SK-N-SH (cell line): ENCODE measurements around the gene PSMD2. TPM values are rescaled to one million over a fixed set of nuclear protein-coding genes. Genes with fewer than 3 reads are reported as not detected.

Experiments used
- CTCF ChIA-PET: fragments of 300-600, 350-600 bp; formaldehyde crosslinking; extraction: SDS; loops from one replicate; lab custom pipeline; 2021; lab: Yijun Ruan, JAX
- POLR2A ChIA-PET: fragments of 350-600 bp; sonication (Branson Sonifier 250); formaldehyde crosslinking; extraction: SDS; loops from one replicate; lab custom pipeline; 2020; ENCODE audit warnings: antibody characterized with exemption, inconsistent platforms; lab: Yijun Ruan, JAX
- DNase-seq: peaks from one replicate; pipeline ENCODE4 v3.0.0; 2012
- H2AFZ ChIP-seq: fragments of 200-600 bp; sonication (generic); 2 replicates; pipeline ENCODE4 v1.8.1; 2016; ENCODE audit warnings: antibody characterized with exemption, mild to moderate bottlenecking, low read depth
- H3F3A ChIP-seq: fragments of 200-600 bp; sonication (generic); replicated peaks from 2 replicates; pipeline ENCODE3; 2016; ENCODE audit warnings: antibody characterized with exemption, mild to moderate bottlenecking; ENCODE audit not compliant: insufficient read depth
- H3K27ac ChIP-seq, 2 experiments: fragments of 200-500 bp in 1 of 2; fragments of 200-600 bp in 1 of 2; sonication (Bioruptor generic) in 1 of 2; sonication (generic), shearing (Covaris generic) in 1 of 2; 2 replicates each; pipeline versions ENCODE4 v1.5.1 to v1.6.1; 2014 to 2016; ENCODE audit warnings: low read depth in 2 of 2, inconsistent platforms in 1 of 2, low read length in 1 of 2, mild to moderate bottlenecking in 1 of 2, mixed read lengths in 1 of 2
- H3K27me3 ChIP-seq: fragments of 200-600 bp; sonication (generic), shearing (Covaris generic); 2 replicates; pipeline ENCODE4 v1.6.1; 2016; ENCODE audit warnings: mixed run types; ENCODE audit not compliant: insufficient read depth
- H3K36me3 ChIP-seq, 2 experiments: fragments of 200-500 bp in 1 of 2; fragments of 200-600 bp in 1 of 2; sonication (Bioruptor generic) in 1 of 2; sonication (generic) in 1 of 2; replicated peaks in 1 of 2; 2 replicates each; pipeline versions ENCODE3 to v1.5.1; 2014 to 2016; ENCODE audit warnings: low read length in 1 of 2, mild to moderate bottlenecking in 1 of 2; ENCODE audit not compliant: insufficient read depth in 2 of 2, control insufficient read depth in 1 of 2
- H3K4me1 ChIP-seq, 2 experiments: fragments of 200-500 bp in 1 of 2; fragments of 200-600 bp in 1 of 2; sonication (Bioruptor generic) in 1 of 2; sonication (generic), shearing (Covaris generic) in 1 of 2; 2 replicates each; pipeline versions ENCODE4 v1.5.1 to v1.6.1; 2014 to 2016; ENCODE audit warnings: low read depth in 1 of 2, low read length in 1 of 2, mixed run types in 1 of 2; ENCODE audit not compliant: insufficient read depth in 2 of 2, control insufficient read depth in 1 of 2
- H3K4me2 ChIP-seq: fragments of 200-600 bp; sonication (generic), shearing (Covaris generic); 2 replicates; pipeline ENCODE4 v1.6.1; 2017; ENCODE audit warnings: mixed run types
- H3K4me3 ChIP-seq, 2 experiments: fragments of 200-500 bp in 1 of 2; fragments of 200-600 bp in 1 of 2; sonication (Bioruptor generic) in 1 of 2; sonication (generic), shearing (Covaris generic) in 1 of 2; 2 replicates each; pipeline versions ENCODE4 v1.5.1 to v1.8.1; 2014 to 2016; ENCODE audit warnings: low read depth in 2 of 2, inconsistent platforms in 1 of 2, low read length in 1 of 2, mild to moderate bottlenecking in 1 of 2, mixed read lengths in 1 of 2, moderate library complexity in 1 of 2
- H3K79me2 ChIP-seq: fragments of 200-600 bp; sonication (generic); 2 replicates; pipeline ENCODE4 v1.8.1; 2017; ENCODE audit warnings: mild to moderate bottlenecking; ENCODE audit not compliant: insufficient read depth
- H3K9ac ChIP-seq: fragments of 200-600 bp; sonication (generic); 2 replicates; pipeline ENCODE4 v1.6.1; 2017; ENCODE audit warnings: mixed run types
- H3K9me2 ChIP-seq: fragments of 200-600 bp; sonication (generic); 2 replicates; pipeline ENCODE4 v1.6.1; 2017; ENCODE audit warnings: mixed run types
- H3K9me3 ChIP-seq: fragments of 200-600 bp; sonication (generic); 2 replicates; pipeline ENCODE4 v1.6.1; 2017; ENCODE audit warnings: mixed run types, mild to moderate bottlenecking, moderate library complexity
- H4K20me1 ChIP-seq: fragments of 200-600 bp; sonication (generic); 2 replicates; pipeline ENCODE4 v1.6.1; 2017; ENCODE audit warnings: mild to moderate bottlenecking, mixed run types; ENCODE audit not compliant: insufficient read depth
- CHD2 ChIP-seq: fragments of 150-350 bp; IDR thresholded peaks from 2 replicates; pipeline ENCODE4 v1.6.1; 2018; ENCODE audit warnings: low read length; ENCODE audit not compliant: partially characterized antibody
- CTCF ChIP-seq: fragments of 200-600 bp; sonication (generic); IDR thresholded peaks from 2 replicates; pipeline ENCODE4 v1.6.1; 2017; ENCODE audit warnings: antibody characterized with exemption, mild to moderate bottlenecking, moderate library complexity
- ELF1 ChIP-seq: IDR thresholded peaks from 2 replicates; pipeline ENCODE4 v1.4.0; 2012
- FOSL2 ChIP-seq: IDR thresholded peaks from 2 replicates; pipeline ENCODE4 v1.4.0; 2012; ENCODE audit warnings: low read depth, mild to moderate bottlenecking, moderate library complexity, borderline replicate concordance
- GABPA ChIP-seq: IDR thresholded peaks from 2 replicates; pipeline ENCODE4 v1.4.0; 2012; ENCODE audit warnings: low read depth, mild to moderate bottlenecking
- GATA2 ChIP-seq: sonication (generic); formaldehyde crosslinking; IDR thresholded peaks from 2 replicates; pipeline ENCODE4 v1.5.0; 2020; ENCODE audit warnings: mild to moderate bottlenecking, missing genetic modification reagents
- MXI1 ChIP-seq: IDR thresholded peaks from 2 replicates; pipeline ENCODE4 v1.6.1; 2012; ENCODE audit warnings: mild to moderate bottlenecking, low read depth, low read length, improper control_type of control experiment
- NFIC ChIP-seq: IDR thresholded peaks from 2 replicates; pipeline ENCODE4 v1.4.0; 2012; ENCODE audit warnings: borderline replicate concordance
- NRF1 ChIP-seq: IDR thresholded peaks from 2 replicates; pipeline ENCODE4 v1.6.1; 2012; ENCODE audit warnings: low read depth, mild to moderate bottlenecking, low read length
- POLR2AphosphoS5 ChIP-seq: IDR thresholded peaks from 2 replicates; pipeline ENCODE4 v1.6.1; 2012; ENCODE audit warnings: low read depth, low read length
- RXRA ChIP-seq: IDR thresholded peaks from 2 replicates; pipeline ENCODE4 v1.4.0; 2012; ENCODE audit warnings: low read depth, mild to moderate bottlenecking, borderline replicate concordance
- SIN3A ChIP-seq: IDR thresholded peaks from 2 replicates; pipeline ENCODE4 v1.6.1; 2012; ENCODE audit warnings: low read depth, mild to moderate bottlenecking, low read length, moderate library complexity, borderline replicate concordance
- TAF1 ChIP-seq: IDR thresholded peaks from 2 replicates; pipeline ENCODE4 v1.6.1; 2012; ENCODE audit warnings: low read depth, mild to moderate bottlenecking, low read length, moderate library complexity, borderline replicate concordance
- TEAD4 ChIP-seq: IDR thresholded peaks from 2 replicates; pipeline ENCODE4 v1.4.0; 2012; ENCODE audit warnings: mild to moderate bottlenecking, borderline replicate concordance; ENCODE audit not compliant: insufficient read depth
- USF2 ChIP-seq: fragments of 150-350 bp; IDR thresholded peaks from 2 replicates; pipeline ENCODE4 v1.6.1; 2017; ENCODE audit warnings: antibody characterized with exemption, low read length, low read depth, borderline replicate concordance
- YY1 ChIP-seq: IDR thresholded peaks from 2 replicates; pipeline ENCODE4 v1.4.0; 2012; ENCODE audit warnings: low read depth, mild to moderate bottlenecking
- WGBS: methylation state at CpG from one replicate; pipeline ENCODE4 v1.1.6; 2017; ENCODE audit warnings: low lambda C conversion rate; 5-methylcytosine and 5-hydroxymethylcytosine counted together
- polyA plus RNA-seq, 3 experiments: library from polyadenylated mRNA; depleted of rRNA; stranded (reverse); fragments of >200 nt; gene quantifications; 2 replicates each; pipeline ENCODE4 v1.2.3, GENCODE V29; 2012
- TF ChIP-seq, protein P1 (sequence below): IDR thresholded peaks from 2 replicates; pipeline ENCODE4 v1.4.0; 2012; ENCODE audit warnings: low read depth
- TF ChIP-seq, protein P2 (sequence below): IDR thresholded peaks from 2 replicates; pipeline ENCODE4 v1.4.0; 2012; ENCODE audit warnings: low read depth, borderline replicate concordance
- TF ChIP-seq, protein P3 (sequence below): IDR thresholded peaks from 2 replicates; pipeline ENCODE4 v1.4.0; 2012; ENCODE audit warnings: low read depth, borderline replicate concordance

Gene PSMD2
- polyA plus RNA-seq, 1 of the 3 experiments (the other 2 are of a cell fraction): 328 TPM

DNA sequence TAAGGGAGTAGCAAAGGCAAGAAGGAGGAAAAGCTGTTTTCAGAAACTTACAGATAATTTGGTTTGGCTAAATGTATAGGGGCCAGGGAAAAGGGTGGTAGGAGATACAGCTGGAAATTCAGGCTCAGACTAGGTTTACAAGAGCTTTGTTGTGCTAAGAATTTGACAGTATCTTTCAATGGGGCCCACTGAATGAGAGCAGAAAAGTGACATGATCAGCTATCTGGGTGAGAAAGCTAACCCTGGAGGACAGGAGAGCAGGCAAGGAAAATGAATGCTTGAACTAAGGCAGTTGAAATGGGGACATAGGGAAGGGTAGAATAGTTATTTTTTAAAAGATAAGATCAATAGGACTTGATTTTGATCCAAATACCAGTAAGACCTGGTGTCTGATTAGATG, 12.6 kb downstream of the PSMD2 start:
- TF ChIP-seq, protein P1, sequence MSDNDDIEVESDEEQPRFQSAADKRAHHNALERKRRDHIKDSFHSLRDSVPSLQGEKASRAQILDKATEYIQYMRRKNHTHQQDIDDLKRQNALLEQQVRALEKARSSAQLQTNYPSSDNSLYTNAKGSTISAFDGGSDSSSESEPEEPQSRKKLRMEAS: no peak
- no peak for TF ChIP-seq YY1
- TF ChIP-seq TAF1: no peak
- TF ChIP-seq RXRA: no peak
- TF ChIP-seq GABPA: no peak
- TF ChIP-seq GATA2 (CRISPR knock-in tag): no peak
- TF ChIP-seq CTCF: no peak
- no peak for TF ChIP-seq SIN3A
- no peak for TF ChIP-seq CHD2
- TF ChIP-seq, protein P2, sequence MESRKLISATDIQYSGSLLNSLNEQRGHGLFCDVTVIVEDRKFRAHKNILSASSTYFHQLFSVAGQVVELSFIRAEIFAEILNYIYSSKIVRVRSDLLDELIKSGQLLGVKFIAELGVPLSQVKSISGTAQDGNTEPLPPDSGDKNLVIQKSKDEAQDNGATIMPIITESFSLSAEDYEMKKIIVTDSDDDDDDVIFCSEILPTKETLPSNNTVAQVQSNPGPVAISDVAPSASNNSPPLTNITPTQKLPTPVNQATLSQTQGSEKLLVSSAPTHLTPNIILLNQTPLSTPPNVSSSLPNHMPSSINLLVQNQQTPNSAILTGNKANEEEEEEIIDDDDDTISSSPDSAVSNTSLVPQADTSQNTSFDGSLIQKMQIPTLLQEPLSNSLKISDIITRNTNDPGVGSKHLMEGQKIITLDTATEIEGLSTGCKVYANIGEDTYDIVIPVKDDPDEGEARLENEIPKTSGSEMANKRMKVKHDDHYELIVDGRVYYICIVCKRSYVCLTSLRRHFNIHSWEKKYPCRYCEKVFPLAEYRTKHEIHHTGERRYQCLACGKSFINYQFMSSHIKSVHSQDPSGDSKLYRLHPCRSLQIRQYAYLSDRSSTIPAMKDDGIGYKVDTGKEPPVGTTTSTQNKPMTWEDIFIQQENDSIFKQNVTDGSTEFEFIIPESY: no peak
- no peak for TF ChIP-seq FOSL2
- ChIA-PET CTCF (no interaction called here), POLR2A (interaction anchor here (0.6 kb wide), 1 partner anchor 100 kb away, joined by 3 read pairs; no protein-coding TSS in a partner anchor)
- Histone ChIP-seq H3K4me3 (no peak overlapping the region), H3K4me1 (peaks cover 3 to 10% of the 10 kb centered on the region in 2 experiments; a peak in 2 of 4 replicates), H3K27me3 (no peaks in the 10 kb centered on the region), H3K79me2 (peaks cover 21% of the 10 kb centered on the region), H3K27ac (0 out of 4 replicates have a peak overlapping the region, but pooled peaks of 1 of the 2 experiments have one; percentile 5), H3K36me3 (peaks cover 19% of the 10 kb centered on the region in 2 experiments), H4K20me1 (peaks cover 16% of the 10 kb centered on the region), H3K4me2 (no peak overlapping the region), H2AFZ (no peak overlapping the region), H3K9me3 (no peaks in the 10 kb centered on the region), H3F3A (peaks cover 40% of the 10 kb centered on the region), H3K9ac (no peak overlapping the region), H3K9me2 (no peaks in the 10 kb centered on the region)
- DNase-seq: no peak

DNA sequence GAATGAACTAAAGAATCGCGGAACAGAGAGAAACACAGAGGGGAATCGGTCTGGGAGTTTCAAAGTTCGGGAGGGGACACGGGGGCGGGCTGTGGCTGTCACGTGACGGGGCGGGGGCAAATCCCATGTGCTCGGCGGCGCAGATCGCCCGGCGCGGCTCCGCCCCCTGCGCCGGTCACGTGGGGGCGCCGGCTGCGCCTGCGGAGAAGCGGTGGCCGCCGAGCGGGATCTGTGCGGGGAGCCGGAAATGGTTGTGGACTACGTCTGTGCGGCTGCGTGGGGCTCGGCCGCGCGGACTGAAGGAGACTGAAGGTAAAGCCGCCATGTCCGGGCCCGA, 15.3 kb downstream of the PSMD2 start, which contains the start of gene EIF4G1:
EIF4G1 (plus strand) TSS at position 244 of the 337 bp plus-strand sequence. CDS start 1,191 bp downstream, outside the sequence.
- H3K79me2 ChIP-seq: peaks cover 48% of the 10 kb centered on the region
- H3K4me1 ChIP-seq: peaks cover 22 to 25% of the 10 kb centered on the region in 2 experiments; a peak in 3 of 4 replicates
- ChIA-PET POLR2A (no interaction called here), CTCF (no interaction called here)
- H3K9ac ChIP-seq: peak within 1 kb of the TSS; percentile 94
- peak within 1 kb of the TSS; percentile 64 to 70 for H3K4me3 ChIP-seq
- H3F3A ChIP-seq: peaks cover 48% of the 10 kb centered on the region
- no peaks in the 10 kb centered on the region for H3K9me3 ChIP-seq
- H3K27me3 ChIP-seq: no peaks in the 10 kb centered on the region
- no peaks in the 10 kb centered on the region for H3K9me2 ChIP-seq
- H2AFZ ChIP-seq: peak within 1 kb of the TSS; percentile 97
- H3K4me2 ChIP-seq: peak within 1 kb of the TSS; percentile 99
- peak within 1 kb of the TSS; percentile 86 to 89 for H3K27ac ChIP-seq
- peaks cover 11 to 13% of the 10 kb centered on the region in 2 experiments for H3K36me3 ChIP-seq
- WGBS: 4% methylated on average over 10 of the region's 40 CpGs
- peaks cover 37% of the 10 kb centered on the region for H4K20me1 ChIP-seq
- TF ChIP-seq, protein P1: peak; percentile 80
- TF ChIP-seq USF2 (peak; percentile 97), NRF1 (peak; percentile 91), TEAD4 (no peak), GABPA (peak; percentile 30; the same call in 1 of the 2 replicates), POLR2AphosphoS5 (peak; percentile 72), ELF1 (peak; percentile 52; the same call in 1 of the 2 replicates), CHD2 (no peak), TAF1 (peak; percentile 91), MXI1 (peak; percentile 74), SIN3A (peak; percentile 62; the same call in 1 of the 2 replicates), NFIC (no peak)
- TF ChIP-seq, protein P3, sequence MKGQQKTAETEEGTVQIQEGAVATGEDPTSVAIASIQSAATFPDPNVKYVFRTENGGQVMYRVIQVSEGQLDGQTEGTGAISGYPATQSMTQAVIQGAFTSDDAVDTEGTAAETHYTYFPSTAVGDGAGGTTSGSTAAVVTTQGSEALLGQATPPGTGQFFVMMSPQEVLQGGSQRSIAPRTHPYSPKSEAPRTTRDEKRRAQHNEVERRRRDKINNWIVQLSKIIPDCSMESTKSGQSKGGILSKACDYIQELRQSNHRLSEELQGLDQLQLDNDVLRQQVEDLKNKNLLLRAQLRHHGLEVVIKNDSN: peak; percentile 98
- DNase-seq: peak; percentile 99
